ENCODE results near the gene TP63.

DNA sequence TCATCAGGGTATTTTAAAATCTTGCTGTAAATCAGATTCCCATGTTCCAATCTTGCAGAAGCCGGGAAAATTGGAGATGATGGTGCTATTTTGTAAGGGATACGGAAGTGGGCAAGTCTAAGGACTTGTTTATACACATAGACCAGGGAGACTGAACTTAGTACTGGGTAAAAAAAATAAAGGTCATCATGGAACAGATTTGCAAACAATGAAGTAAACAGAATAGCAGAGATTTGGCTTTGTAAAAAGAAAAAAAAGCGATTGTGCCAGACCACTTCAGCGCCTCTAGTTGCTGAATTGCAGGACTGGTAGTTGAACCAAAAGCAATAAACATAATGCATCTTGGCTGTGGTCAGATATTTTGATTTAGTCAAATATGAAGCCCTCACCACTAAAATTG is 229.1 kb downstream of the TP63 start:
- TF ChIP-seq, protein P1, sequence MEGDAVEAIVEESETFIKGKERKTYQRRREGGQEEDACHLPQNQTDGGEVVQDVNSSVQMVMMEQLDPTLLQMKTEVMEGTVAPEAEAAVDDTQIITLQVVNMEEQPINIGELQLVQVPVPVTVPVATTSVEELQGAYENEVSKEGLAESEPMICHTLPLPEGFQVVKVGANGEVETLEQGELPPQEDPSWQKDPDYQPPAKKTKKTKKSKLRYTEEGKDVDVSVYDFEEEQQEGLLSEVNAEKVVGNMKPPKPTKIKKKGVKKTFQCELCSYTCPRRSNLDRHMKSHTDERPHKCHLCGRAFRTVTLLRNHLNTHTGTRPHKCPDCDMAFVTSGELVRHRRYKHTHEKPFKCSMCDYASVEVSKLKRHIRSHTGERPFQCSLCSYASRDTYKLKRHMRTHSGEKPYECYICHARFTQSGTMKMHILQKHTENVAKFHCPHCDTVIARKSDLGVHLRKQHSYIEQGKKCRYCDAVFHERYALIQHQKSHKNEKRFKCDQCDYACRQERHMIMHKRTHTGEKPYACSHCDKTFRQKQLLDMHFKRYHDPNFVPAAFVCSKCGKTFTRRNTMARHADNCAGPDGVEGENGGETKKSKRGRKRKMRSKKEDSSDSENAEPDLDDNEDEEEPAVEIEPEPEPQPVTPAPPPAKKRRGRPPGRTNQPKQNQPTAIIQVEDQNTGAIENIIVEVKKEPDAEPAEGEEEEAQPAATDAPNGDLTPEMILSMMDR (IDR thresholded peaks at IDR 0.05) = no peak
- TF ChIP-seq ZFX (IDR thresholded peaks at IDR 0.05; ENCODE audit: borderline replicate concordance) = no peak
